Measurements from ENCODE around the gene ZNF181.

- TF ChIP-seq GATA3 (IDR thresholded peaks at IDR 0.05; ENCODE audit: low read depth, low read length), result no peak
- TF ChIP-seq GATA2 (IDR thresholded peaks at IDR 0.05; ENCODE audit: low read depth, low read length), result no peak
Measured at GRCh38 chr19:34767951-34768350, 33.9 kb downstream of the ZNF181 start.
